SU-DHL-6 (cell line): ENCODE data around the gene SLC11A2.

Experiments
- EZH2phosphoT487 ChIP-seq: fragments of 200-600 bp; sonication (generic), shearing (Covaris generic); conservative IDR thresholded peaks from 2 replicates; pipeline ENCODE4 v1.6.1; 2018; ENCODE audit warnings: mild to moderate bottlenecking, antibody characterized with exemption, low read length, moderate library complexity, mixed read lengths
- TF ChIP-seq, protein P1 (sequence below): fragments of 200-600 bp; sonication (generic); IDR thresholded peaks from one replicate; pipeline ENCODE4 v1.5.1; 2017; ENCODE audit warnings: antibody characterized with exemption, mild to moderate bottlenecking, low read length, moderate library complexity; ENCODE audit not compliant: insufficient read depth, poor library complexity, severe bottlenecking

DNA sequence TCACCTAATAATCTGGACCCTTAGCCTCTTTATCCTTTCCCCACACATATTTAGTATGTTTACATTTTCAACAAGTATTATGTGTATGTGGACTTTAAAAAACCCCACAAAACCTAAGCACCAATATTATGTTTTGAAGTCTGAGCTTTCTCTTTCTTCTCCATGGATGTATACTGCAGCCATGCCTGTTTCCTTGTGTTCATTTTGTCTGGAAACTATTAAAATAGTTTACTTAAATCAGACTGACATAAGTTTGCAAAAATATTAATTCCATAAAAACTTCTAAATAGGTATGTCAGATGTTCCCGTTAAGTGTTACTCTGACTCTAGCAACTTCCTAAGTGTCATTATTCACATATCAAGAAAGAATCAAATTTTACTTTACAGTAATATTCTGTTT is 70.9 kb downstream of the SLC11A2 start:
- TF ChIP-seq, protein P1, sequence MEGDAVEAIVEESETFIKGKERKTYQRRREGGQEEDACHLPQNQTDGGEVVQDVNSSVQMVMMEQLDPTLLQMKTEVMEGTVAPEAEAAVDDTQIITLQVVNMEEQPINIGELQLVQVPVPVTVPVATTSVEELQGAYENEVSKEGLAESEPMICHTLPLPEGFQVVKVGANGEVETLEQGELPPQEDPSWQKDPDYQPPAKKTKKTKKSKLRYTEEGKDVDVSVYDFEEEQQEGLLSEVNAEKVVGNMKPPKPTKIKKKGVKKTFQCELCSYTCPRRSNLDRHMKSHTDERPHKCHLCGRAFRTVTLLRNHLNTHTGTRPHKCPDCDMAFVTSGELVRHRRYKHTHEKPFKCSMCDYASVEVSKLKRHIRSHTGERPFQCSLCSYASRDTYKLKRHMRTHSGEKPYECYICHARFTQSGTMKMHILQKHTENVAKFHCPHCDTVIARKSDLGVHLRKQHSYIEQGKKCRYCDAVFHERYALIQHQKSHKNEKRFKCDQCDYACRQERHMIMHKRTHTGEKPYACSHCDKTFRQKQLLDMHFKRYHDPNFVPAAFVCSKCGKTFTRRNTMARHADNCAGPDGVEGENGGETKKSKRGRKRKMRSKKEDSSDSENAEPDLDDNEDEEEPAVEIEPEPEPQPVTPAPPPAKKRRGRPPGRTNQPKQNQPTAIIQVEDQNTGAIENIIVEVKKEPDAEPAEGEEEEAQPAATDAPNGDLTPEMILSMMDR: no peak
- no peak for TF ChIP-seq EZH2phosphoT487
